HG03354 (cell line): ENCODE data around the gene SLC7A1.

Experiments used
- ATAC-seq: cut with Tn5 transposase; IDR thresholded peaks from one replicate; pipeline ENCODE4 v1.9.1; 2021; ENCODE audit warnings: mild to moderate bottlenecking; ENCODE audit not compliant: unreplicated experiment, poor library complexity, severe bottlenecking

SLC7A1 gene

GRCh38 chr13:29514720-29515310 is 80.7 kb downstream of the SLC7A1 start:
- no peak for ATAC-seq

GRCh38 chr13:29513981-29514719 is 81.3 kb downstream of the SLC7A1 start:
- no peak for ATAC-seq

DNA sequence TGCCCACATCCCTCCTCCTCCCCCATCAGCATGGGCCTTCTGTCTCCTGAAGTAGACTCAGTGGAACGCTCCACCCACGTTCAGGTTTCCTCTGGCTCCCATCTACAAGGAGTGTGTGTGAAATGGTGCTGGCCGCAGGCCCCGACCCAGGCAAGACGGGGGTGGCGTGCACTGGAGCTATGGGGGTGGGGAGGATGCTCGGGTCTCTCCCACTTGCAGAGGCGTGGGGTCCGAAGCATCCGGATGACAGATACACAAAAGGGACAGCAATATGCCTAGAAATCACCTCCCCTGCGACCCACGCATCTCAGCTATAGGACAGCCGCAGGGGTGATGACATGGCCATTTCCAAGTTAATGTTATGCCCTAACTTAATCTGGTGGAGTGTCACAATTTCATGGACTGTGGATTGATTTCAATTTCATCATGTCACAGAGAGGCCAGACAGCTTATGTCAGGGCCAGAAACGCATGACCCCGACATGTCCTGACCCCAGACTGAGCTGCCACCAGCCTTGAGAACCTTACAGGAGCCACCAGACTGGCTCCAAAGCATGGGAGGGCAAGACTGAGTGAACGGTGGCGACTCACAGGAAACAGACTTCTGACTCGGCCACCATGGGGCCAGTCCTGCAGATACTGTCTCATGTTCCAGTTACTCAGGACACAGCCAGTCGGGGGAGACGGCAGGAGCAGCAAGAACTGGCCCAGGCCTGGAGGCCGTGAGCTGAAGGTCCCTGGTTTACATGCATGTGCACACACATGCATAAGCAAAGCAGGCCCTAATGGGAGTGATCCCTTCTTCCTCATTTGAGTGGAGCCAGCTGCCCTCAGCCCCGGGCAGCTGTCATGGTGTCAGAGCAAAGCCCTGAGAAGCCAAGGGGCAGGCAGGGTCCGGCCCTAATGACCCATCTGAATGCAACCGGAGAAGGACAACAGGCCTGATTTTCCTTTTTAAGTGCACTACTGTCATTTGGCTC is 82.2 kb downstream of the SLC7A1 start:
- no peak for ATAC-seq

DNA sequence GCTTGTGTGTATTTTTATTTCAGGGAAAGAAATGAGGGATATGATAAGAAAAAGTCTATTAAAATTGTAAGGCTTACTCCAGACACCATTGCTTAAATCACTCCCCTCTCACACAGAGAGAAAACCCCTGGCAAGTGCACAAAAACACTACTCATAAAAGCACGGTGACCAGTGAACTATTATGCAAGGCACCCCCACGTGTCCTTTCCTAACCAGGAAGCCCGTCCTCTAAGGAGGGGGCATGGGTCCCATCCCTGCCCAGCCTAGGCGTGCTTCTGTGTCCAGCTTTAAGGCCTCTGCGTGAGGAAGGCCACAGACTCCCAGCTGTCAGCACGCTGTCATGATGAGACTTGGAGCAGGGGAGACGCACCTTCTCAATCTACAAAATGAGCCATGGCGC is 83.5 kb downstream of the SLC7A1 start:
- ATAC-seq = no peak

GRCh38 chr13:29511106-29511796 is 84.2 kb downstream of the SLC7A1 start:
- ATAC-seq = no peak

GRCh38 chr13:29510651-29511084 is 84.8 kb downstream of the SLC7A1 start:
- no peak for ATAC-seq

DNA sequence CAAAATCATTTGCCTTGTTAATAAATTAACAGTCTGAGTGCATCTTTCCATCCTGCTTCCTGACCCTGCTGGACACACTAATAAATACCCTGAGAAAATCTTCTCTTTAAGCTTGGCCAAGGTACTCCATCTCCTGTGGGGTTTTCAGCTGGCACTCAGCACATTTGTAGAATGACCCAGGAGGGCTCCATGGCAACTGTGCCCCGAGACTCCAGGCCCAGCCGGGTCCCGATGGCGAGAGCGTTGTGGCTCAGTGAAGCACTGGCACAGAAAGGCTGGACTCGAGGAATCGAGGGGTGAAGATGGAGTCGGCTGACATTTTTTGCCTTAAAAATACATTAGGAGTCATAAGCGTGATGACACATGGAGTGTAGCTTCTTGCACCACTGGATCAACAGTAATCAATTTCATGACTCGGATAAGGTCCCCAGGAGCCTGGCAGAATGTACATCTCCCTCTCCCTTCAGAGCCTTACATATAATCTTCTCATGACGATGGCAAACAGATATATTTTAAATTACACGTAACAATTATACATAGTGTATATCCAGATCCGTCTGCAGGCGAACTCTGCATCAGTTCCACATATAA is 85.4 kb downstream of the SLC7A1 start:
- ATAC-seq = no peak

- ATAC-seq = no peak
Observed at GRCh38 chr13:29508876-29509252, 86.6 kb downstream of the SLC7A1 start.

DNA sequence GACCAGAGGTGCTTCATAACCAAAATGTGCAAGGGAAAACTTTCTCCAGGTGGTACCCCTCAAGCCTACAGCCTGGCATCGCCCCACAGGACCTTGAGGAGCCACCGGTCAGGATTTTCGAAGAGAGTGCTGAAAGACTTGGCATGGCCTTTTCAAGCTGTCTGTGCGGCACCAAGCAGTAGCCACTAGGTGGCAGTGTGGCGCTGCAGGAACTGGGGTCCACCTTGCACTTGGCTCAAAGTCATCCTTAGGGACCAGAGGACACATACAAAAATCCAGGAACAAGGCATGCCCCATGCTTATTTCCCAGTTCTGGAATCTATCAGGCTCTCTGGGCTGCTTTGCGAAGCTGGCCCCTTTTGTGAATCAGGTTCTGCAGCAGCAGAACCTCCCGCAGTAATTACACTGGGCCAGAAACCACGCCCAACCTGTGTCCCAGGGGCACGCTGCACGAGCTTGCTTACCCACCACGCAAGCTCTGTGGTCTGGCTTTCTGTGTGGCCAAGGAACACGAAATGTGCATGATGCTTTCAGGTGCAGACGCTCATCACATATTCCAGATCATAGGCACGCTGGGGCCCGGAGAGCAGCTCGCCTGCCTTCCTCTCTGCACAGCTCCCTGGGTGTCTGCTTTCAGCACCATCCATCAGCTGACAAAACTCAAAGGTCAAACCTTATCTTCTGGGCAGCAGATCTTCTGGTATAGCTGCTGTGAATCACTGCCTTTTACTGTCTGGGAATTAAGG is 87.2 kb downstream of the SLC7A1 start:
- peak; percentile 73 for ATAC-seq

- ATAC-seq = no peak
Observed at GRCh38 chr13:29507356-29507755, 88.1 kb downstream of the SLC7A1 start.

DNA sequence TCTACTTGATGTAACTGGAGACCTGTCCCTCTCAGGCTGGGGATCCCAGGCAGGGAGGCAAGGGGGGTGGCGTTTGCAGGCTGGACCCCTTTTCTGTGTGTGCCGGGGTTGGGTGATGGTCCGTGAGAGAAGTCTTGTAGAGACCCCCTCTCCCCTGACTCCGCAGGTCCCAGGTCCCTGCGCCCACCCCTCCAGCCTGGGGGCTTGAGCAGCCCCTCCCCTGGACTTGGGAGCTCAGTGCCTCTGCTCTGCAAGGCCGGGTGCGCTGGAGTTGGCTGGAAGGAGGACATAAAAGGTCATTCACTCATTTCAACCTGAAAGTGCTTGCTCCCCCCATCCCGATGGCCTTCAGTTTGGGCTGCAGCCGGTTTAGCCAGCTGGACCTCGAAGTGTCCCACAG is 89.5 kb downstream of the SLC7A1 start:
- ATAC-seq = no peak

DNA sequence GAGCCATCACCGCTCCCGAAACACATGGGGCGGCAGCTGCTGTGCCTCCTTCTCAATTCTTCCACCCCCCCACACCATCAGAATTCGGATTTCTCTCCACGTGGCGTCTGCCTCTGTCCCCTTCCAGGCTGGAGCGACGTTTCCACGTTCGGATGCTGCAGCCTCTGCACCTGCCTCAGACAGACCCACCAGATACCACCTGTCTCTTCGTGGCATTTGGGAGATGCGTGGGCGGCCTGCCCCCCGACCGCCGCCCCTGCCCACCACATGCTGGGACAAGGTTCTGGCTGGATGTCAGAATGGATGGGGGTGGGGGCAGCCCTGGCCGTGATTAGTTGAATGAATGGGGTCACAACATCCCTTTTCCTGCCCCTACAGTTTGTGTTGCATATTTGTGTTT is 90.0 kb downstream of the SLC7A1 start:
- no peak for ATAC-seq

- no peak for ATAC-seq
Observed at GRCh38 chr13:29504691-29505090, 90.8 kb downstream of the SLC7A1 start.

DNA sequence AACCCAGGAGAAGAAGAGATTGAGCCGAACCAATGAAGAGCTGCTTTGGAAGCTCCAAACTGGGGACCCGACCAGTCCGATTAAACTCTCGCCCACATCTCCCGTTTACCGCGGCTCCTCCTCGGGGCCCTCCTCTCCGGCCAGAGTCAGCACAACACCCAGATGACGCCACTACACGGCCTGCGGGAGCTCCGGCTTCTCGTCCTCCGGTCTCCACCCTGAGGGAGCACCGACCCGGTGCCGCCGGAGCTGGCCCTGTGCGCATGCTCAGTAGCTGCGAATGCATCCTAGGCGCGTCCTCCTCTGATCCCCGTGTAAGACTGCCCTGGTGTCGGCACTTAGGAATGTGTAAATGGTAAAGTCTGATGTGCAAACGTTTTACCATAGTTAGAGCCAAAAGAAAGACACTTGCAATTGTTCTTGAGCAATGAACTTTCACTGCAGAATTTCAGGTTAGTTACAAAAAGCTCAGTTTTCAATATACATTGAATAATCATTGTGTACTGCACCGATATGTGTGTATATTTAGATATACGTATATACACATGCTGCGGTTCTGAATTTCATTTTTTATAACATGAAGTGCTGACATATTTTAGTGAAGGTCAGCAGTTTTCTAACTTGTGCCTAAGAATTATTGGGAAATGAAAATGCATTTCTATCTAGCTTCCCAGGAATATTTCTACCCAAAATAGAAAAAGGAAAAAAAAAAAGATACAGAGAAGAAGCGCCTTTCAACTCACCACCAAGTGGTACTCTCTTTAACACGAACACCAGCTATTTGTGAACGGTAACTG is 92.2 kb downstream of the SLC7A1 start:
- ATAC-seq = no peak

GRCh38 chr13:29502391-29503008 is 93.0 kb downstream of the SLC7A1 start:
- no peak for ATAC-seq

DNA sequence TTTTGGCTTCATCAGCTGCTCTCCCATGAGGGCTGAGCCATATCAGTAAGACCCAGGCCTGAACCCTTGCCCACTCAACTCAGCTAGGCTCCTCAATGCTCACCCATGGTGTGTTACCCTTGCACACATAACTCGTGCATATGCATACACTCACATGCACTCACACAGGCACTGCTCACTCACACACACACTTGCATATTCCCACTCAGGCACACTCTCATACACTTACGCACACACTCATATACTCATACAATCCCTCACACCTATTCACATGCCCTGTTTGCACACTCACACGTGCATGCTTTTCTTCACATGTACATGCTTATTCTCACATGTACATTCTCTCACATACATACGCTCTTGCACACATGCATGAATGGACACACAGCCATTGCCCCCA is 93.8 kb downstream of the SLC7A1 start:
- no peak for ATAC-seq

DNA sequence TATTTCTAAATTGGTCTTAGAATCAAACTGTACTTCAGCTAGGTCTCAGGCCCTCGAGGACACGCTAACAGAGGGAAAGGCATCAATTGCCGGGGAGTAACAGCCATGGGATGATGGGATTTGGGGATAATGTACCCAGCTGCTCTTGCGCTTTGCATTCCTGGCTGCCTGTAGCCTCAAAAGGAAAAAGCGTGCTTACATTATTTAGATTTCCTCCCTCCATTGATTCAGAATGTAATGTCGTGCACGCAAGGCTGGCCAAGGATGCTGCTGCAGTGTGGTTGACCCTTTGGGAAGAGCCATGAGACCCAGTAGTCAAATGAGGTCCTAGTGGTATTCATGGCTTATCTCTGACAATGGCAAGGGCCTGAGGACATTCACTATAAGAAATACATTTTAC is 95.1 kb downstream of the SLC7A1 start:
- ATAC-seq = no peak
